ENCODE measurements around the gene VASN.

The VASN gene

DNA sequence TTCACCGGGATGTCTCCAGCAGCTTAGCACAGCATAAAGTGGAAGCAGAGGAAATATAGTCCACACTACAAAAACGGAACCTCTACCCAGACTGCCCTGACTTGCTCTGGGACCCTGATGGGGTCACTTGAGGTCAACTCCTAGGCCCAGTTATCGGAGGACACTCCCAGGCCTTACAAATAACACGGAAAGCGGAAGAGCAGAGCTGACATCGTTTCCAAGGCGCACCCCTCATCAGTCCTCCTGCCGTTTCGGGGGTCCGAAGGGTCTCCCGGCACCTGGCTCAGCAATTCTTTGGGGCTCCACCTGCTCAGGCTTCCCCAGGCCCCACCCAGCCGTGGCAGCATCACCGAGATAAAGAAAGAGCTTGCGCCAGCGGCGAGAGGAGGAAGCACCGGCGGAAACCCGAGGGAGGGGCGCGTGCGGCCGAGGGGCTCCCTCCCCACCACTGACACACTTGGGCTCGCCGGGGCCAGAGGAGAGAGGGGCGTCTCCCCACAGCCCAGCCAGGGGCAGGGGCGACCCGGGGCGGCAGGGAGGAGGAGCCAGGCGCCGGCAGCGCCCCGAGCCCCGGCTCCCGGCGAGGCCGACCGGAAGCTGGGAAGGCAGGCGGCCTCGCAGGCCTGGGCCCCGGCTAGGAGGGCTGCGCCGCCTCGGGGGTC, 44.0 kb downstream of the VASN start:
- DNase-seq: peak; percentile 69
- TF ChIP-seq EZH2phosphoT487 (IDR thresholded peaks at IDR 0.05; ENCODE audit: low read length) (no peak), EZH2 (optimal IDR thresholded peaks at IDR 0.05; ENCODE audit: low read depth, low read length) (no peak)
- TF ChIP-seq, protein P1, sequence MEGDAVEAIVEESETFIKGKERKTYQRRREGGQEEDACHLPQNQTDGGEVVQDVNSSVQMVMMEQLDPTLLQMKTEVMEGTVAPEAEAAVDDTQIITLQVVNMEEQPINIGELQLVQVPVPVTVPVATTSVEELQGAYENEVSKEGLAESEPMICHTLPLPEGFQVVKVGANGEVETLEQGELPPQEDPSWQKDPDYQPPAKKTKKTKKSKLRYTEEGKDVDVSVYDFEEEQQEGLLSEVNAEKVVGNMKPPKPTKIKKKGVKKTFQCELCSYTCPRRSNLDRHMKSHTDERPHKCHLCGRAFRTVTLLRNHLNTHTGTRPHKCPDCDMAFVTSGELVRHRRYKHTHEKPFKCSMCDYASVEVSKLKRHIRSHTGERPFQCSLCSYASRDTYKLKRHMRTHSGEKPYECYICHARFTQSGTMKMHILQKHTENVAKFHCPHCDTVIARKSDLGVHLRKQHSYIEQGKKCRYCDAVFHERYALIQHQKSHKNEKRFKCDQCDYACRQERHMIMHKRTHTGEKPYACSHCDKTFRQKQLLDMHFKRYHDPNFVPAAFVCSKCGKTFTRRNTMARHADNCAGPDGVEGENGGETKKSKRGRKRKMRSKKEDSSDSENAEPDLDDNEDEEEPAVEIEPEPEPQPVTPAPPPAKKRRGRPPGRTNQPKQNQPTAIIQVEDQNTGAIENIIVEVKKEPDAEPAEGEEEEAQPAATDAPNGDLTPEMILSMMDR (IDR thresholded peaks at IDR 0.05; ENCODE audit: low read length): no peak

DNA sequence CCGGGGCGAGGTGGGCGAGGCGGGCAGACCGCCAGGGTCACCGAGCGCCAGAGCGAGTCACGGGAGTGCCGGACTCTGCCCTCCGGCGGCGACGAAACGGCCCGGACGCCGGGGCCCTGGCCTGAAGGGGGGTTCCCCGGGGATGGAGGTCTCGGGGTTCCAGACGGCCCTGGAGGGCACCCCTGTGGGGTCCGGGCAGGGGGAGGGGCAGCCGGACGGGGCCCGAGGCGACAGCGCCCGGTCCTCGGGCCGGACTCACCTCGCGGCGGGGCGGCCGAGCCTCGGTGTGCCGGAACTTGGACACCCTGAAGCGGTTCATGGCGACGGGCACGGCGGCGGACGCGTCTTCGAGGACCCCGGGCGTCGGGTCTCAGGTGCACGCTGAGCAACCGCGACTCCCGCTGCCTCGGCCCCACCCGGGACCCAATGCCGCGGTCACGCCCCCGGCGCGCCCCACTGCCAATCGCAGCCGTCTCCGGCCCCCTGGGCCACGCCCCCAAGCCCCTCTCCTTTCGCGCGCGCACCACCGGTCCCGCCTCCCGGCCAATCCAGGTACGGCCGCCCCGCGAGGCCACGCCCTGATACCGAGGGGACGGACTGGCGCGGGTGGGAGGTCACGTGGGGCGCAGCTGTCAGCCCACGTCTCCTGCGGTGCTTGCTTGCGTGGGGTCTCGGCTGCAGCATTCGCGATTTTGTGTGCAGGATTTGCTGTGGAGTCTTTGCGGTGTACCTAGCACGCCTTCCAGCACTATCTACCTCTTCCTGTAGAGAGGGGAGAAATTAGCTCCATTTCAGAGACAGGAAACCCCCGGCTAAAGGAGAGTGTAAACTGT, 44.8 kb downstream of the VASN start, which contains the start of gene CORO7:
TSS of gene CORO7 (minus strand) at position 397 of the 833 bp plus-strand sequence. CDS start at position 319, 78 bp downstream.
- H3K36me3 ChIP-seq (replicated peaks; ENCODE audit: insufficient read depth, low read length): no peaks in the 10 kb centered on the region
- peak; percentile 96 for DNase-seq
- H3K4me1 ChIP-seq (ENCODE audit: low read length): no peaks in the 10 kb centered on the region; the same call in 1 of the 2 replicates
- H3K27me3 ChIP-seq (replicated peaks; ENCODE audit: insufficient read depth, low read length): no peaks in the 10 kb centered on the region
- H4K20me1 ChIP-seq (ENCODE audit: insufficient read depth, low read length): peaks cover 12% of the 10 kb centered on the region
- peaks cover 22% of the 10 kb centered on the region for H3F3A ChIP-seq (ENCODE audit: insufficient read depth, low read length)
- H3K79me2 ChIP-seq (ENCODE audit: low read length): peaks cover 50% of the 10 kb centered on the region
- no peaks in the 10 kb centered on the region for H3K9me2 ChIP-seq (replicated peaks; ENCODE audit: insufficient read depth, low read length)
- TF ChIP-seq EZH2 (optimal IDR thresholded peaks at IDR 0.05; ENCODE audit: low read depth, low read length): no peak
- no peak for TF ChIP-seq EZH2phosphoT487 (IDR thresholded peaks at IDR 0.05; ENCODE audit: low read length)
- TF ChIP-seq, protein P1 (IDR thresholded peaks at IDR 0.05; ENCODE audit: low read length): no peak
- H3K9me3 ChIP-seq (replicated peaks; ENCODE audit: insufficient read depth, low read length): no peaks in the 10 kb centered on the region
- peak within 1 kb of the TSS; percentile 96 for H3K9ac ChIP-seq (ENCODE audit: low read length)
- H2AFZ ChIP-seq (ENCODE audit: low read length): peak within 1 kb of the TSS; percentile 78
- peak within 1 kb of the TSS; percentile 86 for H3K4me2 ChIP-seq (ENCODE audit: low read depth, low read length)
- peak within 1 kb of the TSS; percentile 80 for H3K4me3 ChIP-seq (ENCODE audit: low read length)
- H3K27ac ChIP-seq (ENCODE audit: low read length): peak within 1 kb of the TSS; percentile 93

More for the DNA sequence above, 44.0 kb downstream of the VASN start:
- peak overlapping the region; percentile 80 for H3K4me3 ChIP-seq (ENCODE audit: low read length)
- peaks cover 12% of the 10 kb centered on the region for H4K20me1 ChIP-seq (ENCODE audit: insufficient read depth, low read length)
- no peaks in the 10 kb centered on the region for H3K36me3 ChIP-seq (replicated peaks; ENCODE audit: insufficient read depth, low read length)
- peak overlapping the region; percentile 96 for H3K9ac ChIP-seq (ENCODE audit: low read length)
- peaks cover 22% of the 10 kb centered on the region for H3F3A ChIP-seq (ENCODE audit: insufficient read depth, low read length)
- peaks cover 57% of the 10 kb centered on the region for H3K79me2 ChIP-seq (ENCODE audit: low read length)
- H3K27ac ChIP-seq (ENCODE audit: low read length): peak overlapping the region; percentile 93
- no peaks in the 10 kb centered on the region for H3K9me2 ChIP-seq (replicated peaks; ENCODE audit: insufficient read depth, low read length)
- H3K27me3 ChIP-seq (replicated peaks; ENCODE audit: insufficient read depth, low read length): no peaks in the 10 kb centered on the region
- peak overlapping the region; percentile 86 for H3K4me2 ChIP-seq (ENCODE audit: low read depth, low read length)
- no peak overlapping the region for H2AFZ ChIP-seq (ENCODE audit: low read length)
- H3K9me3 ChIP-seq (replicated peaks; ENCODE audit: insufficient read depth, low read length): no peaks in the 10 kb centered on the region
- H3K4me1 ChIP-seq (ENCODE audit: low read length): no peaks in the 10 kb centered on the region; the same call in 1 of the 2 replicates

DNA sequence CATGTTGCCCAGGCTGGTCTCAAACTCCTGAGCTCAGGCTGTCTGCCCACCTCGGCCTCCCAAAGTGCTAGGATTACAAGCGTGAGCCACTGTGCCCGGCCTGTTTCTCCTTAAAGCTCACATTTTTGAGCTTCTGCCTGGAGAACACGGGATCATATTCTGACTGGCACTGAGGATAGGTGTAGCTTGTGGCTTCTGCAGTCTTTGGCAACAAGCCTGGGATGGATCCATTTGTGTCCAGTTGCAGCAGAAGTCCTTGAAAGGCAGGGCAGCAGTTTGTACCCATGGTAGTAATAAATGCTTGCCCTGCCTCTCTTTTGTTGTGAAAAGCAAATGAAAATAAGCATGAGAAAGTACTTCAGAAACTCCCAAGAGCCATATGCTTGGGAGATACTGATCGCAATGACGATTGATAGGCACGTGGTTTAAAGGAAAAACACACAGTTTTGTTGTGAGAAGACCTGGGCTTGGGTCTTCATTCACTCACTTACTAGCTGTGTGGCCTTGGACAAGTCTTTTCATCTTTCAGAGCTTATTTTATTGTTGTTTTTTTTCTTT, 47.8 kb downstream of the VASN start:
- Histone ChIP-seq H3K9ac (ENCODE audit: low read length) (no peak overlapping the region), H3K9me3 (replicated peaks; ENCODE audit: insufficient read depth, low read length) (no peaks in the 10 kb centered on the region)

More for the DNA sequence above, 47.8 kb downstream of the VASN start:
- Histone ChIP-seq H2AFZ (ENCODE audit: low read length) (no peak overlapping the region), H3K79me2 (ENCODE audit: low read length) (peaks cover 19% of the 10 kb centered on the region), H3K4me3 (ENCODE audit: low read length) (no peak overlapping the region), H3K27me3 (replicated peaks; ENCODE audit: insufficient read depth, low read length) (no peaks in the 10 kb centered on the region), H3K27ac (ENCODE audit: low read length) (no peak overlapping the region), H3F3A (ENCODE audit: insufficient read depth, low read length) (peaks cover 17% of the 10 kb centered on the region), H4K20me1 (ENCODE audit: insufficient read depth, low read length) (no peaks in the 10 kb centered on the region), H3K36me3 (replicated peaks; ENCODE audit: insufficient read depth, low read length) (no peaks in the 10 kb centered on the region), H3K9me2 (replicated peaks; ENCODE audit: insufficient read depth, low read length) (no peaks in the 10 kb centered on the region), H3K4me2 (ENCODE audit: low read depth, low read length) (no peak overlapping the region), H3K4me1 (ENCODE audit: low read length) (no peaks in the 10 kb centered on the region; the same call in 1 of the 2 replicates)
- no peak for TF ChIP-seq EZH2phosphoT487 (IDR thresholded peaks at IDR 0.05; ENCODE audit: low read length)
- no peak for TF ChIP-seq EZH2 (optimal IDR thresholded peaks at IDR 0.05; ENCODE audit: low read depth, low read length)
- TF ChIP-seq, protein P1 (IDR thresholded peaks at IDR 0.05; ENCODE audit: low read length): no peak
- DNase-seq: no peak
